IPS-15b (cell line): ENCODE measurements around the gene PRSS8.

Experiments
- H3K27me3 ChIP-seq: one replicate; pipeline ENCODE4 v1.6.1; 2013; ENCODE audit warnings: low read length; ENCODE audit not compliant: control insufficient read depth, insufficient read depth
- H3K36me3 ChIP-seq: one replicate; pipeline ENCODE4 v1.6.1; 2013; ENCODE audit warnings: low read length; ENCODE audit not compliant: control insufficient read depth, insufficient read depth
- H3K4me1 ChIP-seq: one replicate; pipeline ENCODE4 v1.6.1; 2013; ENCODE audit warnings: mild to moderate bottlenecking, low read length; ENCODE audit not compliant: control insufficient read depth, insufficient read depth
- H3K4me3 ChIP-seq: one replicate; pipeline ENCODE4 v1.5.1; 2013; ENCODE audit warnings: low read depth, low read length
- H3K9ac ChIP-seq: one replicate; pipeline ENCODE4 v1.6.1; 2013; ENCODE audit warnings: low read depth, mild to moderate bottlenecking, low read length
- H3K9me3 ChIP-seq: one replicate; pipeline ENCODE4 v1.6.1; 2013; ENCODE audit warnings: mild to moderate bottlenecking, low read length; ENCODE audit not compliant: control insufficient read depth, insufficient read depth

PRSS8 gene

DNA sequence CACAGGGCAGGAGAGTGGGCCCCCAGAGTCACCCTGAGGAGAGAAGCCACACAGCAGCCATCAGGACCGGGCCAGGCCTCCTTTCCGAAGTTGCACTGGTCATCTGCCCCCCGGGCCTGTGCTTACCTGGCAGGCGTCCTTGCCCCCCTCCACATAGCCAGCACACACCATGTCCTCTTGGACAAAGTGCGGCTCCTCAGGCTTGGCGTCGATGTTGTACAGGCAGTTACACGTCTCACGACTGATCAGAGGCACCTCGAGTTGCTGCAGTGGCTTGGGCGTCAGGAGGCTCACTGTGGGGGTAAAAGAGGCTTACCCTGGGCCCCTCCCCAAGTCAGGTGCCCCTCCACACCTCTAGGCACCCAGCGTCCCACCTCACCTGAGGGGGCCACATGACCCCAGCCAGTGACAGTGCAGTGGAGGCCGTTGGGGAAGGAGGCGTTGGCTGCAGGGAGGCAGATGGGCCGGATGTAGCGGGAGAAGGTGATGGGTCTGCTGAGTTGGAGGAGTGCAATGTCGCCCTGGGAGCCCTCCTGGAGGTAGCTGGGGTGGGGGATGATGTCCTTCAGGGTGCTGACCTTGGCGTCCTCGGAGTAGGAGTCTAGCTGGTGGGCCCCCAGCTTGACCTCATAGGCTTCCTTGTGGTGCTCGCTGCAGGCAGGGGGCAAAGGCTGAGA lies 3.1 kb downstream of the PRSS8 start:
- Histone ChIP-seq H3K27me3 (no peaks in the 10 kb centered on the region), H3K4me1 (peaks cover 8% of the 10 kb centered on the region), H3K4me3 (no peak overlapping the region), H3K9ac (peak overlapping the region; percentile 12), H3K36me3 (peaks cover 45% of the 10 kb centered on the region), H3K9me3 (no peaks in the 10 kb centered on the region)

DNA sequence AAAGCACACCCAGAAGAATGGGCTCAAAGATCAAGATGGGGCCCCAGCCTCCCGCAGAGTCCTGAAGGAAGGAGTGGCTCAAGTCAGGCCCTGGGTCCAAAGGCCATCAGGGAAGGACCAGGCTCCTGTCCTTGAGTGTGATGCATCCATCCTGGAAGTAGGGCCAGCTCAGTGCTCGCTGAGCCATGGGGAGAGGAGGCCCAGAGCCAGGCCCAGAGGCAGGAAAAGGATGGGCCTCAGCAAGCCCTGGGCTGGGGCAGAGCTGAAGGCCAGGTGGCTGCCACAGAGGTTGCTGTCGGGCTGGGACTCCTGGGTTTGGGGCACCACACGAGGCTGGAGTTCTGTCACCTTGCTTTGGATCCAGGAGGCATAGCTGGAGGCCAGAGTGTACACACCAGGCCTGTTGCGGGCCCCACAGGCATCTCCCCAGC lies 3.7 kb downstream of the PRSS8 start:
- Histone ChIP-seq H3K9me3 (no peaks in the 10 kb centered on the region), H3K4me3 (no peak overlapping the region), H3K27me3 (no peaks in the 10 kb centered on the region), H3K36me3 (peaks cover 51% of the 10 kb centered on the region), H3K4me1 (peaks cover 8% of the 10 kb centered on the region), H3K9ac (peak overlapping the region; percentile 12)

DNA sequence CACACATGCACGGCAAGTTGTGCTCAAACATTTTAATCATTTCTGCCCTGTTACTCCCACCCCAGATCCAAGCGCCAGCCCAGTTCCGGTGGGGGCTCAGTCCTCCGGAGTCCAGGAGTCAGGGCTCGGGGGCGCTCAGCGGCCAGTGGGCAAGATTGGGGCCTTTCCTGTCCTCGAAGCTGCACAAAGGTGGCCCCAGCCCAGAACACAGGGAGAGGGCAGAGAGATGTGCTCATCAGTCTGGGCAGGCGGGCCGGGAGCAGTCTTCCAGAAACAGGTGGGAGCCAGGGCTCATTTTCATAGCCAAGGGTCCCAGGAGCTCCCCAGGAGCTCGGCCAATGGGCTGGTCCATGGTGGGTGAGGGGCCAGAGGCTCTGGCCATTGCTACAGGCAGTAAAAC lies 4.1 kb downstream of the PRSS8 start:
- Histone ChIP-seq H3K36me3 (peaks cover 53% of the 10 kb centered on the region), H3K4me1 (peaks cover 8% of the 10 kb centered on the region), H3K9ac (no peak overlapping the region), H3K9me3 (no peaks in the 10 kb centered on the region), H3K4me3 (no peak overlapping the region), H3K27me3 (no peaks in the 10 kb centered on the region)

DNA sequence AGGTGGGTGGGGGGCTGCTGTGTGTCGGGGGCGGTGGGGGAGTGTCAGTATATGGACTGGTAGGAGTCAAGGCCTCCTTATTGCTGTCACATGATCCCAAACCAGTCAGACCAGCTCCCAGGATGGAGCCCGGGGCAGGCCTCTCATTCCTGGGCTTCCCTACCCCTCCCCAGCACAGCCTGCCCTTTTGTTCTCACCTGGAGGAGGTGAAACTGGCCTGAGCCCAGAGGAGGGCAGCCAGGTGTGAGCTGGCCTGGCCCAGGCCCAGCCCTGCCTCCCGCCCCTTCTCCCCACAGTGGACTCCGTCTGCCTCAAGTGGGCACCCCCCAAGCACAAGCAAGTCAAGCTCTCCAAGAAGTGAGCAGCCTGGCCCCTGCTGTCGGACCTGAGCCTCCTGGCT lies 4.6 kb downstream of the PRSS8 start:
- Histone ChIP-seq H3K4me3 (no peak overlapping the region), H3K4me1 (peaks cover 5% of the 10 kb centered on the region), H3K9me3 (no peaks in the 10 kb centered on the region), H3K9ac (no peak overlapping the region), H3K27me3 (no peaks in the 10 kb centered on the region), H3K36me3 (peaks cover 53% of the 10 kb centered on the region)

DNA sequence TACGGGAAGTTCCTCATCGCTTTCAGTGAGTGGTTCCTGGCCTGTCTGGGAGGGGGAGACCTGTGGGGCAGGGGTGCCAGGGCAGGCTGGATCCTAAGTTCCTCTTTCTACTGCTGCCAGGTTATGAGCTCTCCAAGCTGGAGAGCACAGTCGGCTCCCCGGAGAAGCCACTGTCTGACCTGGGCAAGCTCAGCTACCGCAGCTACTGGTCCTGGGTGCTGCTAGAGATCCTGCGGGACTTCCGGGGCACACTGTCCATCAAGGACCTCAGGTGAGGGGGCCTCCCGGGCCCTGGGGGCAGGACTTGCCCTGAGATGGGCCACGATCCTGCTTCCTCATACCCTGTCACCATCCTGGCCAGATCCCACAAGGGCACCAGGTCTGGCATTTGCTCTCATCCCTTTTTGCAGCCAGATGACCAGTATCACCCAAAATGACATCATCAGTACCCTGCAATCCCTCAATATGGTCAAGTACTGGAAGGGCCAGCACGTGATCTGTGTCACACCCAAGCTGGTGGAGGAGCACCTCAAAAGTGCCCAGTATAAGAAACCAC lies 5.1 kb downstream of the PRSS8 start:
- Histone ChIP-seq H3K4me1 (peaks cover 2% of the 10 kb centered on the region), H3K9me3 (no peaks in the 10 kb centered on the region), H3K4me3 (no peak overlapping the region), H3K9ac (no peak overlapping the region), H3K36me3 (peaks cover 53% of the 10 kb centered on the region), H3K27me3 (no peaks in the 10 kb centered on the region)

DNA sequence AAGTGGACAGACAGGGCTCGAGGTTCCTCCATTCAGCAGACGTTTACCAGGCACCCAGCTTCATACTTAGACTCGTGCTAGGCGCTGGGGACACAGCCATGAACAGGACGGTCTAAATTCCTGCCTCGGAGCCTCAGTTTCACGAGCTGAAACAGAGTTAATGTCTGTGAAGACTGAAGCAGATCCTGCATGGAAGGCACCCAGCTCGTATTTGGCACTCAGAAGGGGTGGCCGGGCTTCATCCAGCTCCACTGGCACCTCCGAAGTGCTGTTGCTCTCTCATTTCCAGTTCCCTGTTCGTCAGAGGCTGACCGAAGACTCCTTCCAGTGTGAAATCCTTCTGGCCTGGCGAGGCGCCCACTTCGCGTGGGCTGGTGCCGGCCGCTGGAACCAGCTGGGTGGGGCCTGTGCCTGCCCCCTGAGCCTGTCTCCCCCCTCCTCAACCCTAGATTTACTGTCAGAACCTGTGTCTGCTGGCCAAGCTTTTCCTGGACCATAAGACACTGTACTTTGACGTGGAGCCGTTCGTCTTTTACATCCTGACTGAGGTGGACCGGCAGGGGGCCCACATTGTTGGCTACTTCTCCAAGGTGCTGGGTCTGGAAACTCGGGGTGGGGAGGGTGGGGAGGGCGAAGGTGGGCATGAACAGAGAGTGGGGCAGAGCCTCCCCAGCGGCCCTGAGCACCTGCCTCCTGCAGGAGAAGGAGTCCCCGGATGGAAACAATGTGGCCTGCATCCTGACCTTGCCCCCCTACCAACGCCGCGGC lies 5.8 kb downstream of the PRSS8 start:
- H3K4me1 ChIP-seq: peaks cover 2% of the 10 kb centered on the region
- no peak overlapping the region for H3K4me3 ChIP-seq
- H3K36me3 ChIP-seq: peaks cover 53% of the 10 kb centered on the region
- H3K27me3 ChIP-seq: no peaks in the 10 kb centered on the region
- no peak overlapping the region for H3K9ac ChIP-seq
- H3K9me3 ChIP-seq: no peaks in the 10 kb centered on the region

DNA sequence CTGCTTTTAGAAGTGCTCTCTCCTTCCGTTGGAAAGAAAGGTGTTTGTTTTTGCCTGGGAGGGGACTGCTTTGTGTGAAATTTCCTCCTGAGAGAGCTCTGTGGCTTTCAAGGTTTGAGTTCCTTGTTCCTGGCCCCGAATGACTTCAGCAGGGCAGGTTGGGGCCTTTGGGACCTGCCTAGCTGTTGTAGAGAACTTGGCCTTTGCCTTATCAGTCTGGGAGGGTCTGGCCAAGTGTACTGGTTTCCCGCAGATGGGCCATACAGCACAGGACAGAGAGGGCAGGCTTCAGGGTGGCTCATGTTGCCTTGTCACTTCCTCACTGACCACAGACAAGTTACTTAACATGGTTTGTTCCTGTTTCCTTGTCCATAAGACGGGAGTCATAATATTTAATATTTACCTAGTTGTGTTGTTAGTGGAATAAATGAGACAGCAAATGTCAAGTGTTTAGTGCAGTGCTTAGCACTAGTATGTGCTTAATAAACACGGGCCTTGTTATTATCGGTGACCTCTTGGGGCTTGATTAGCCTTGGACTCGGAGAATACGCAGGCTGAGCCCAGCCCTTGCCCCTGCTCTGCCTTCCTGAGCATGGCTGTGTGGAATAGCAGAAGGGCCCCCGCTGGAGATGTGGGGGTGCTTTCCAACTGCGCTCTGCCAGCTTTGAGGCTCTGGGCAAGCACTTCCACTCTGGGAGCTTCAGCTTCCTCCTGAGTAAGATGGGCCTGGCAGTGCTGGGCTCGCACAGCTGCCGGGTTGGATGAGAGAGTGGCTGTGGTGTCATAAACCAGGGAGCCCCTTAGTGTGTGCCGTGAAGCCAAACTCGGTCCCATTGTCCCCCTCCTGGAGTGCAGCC lies 6.6 kb downstream of the PRSS8 start:
- H3K9me3 ChIP-seq: no peaks in the 10 kb centered on the region
- H3K36me3 ChIP-seq: peaks cover 53% of the 10 kb centered on the region
- no peak overlapping the region for H3K4me3 ChIP-seq
- no peak overlapping the region for H3K9ac ChIP-seq
- H3K27me3 ChIP-seq: no peaks in the 10 kb centered on the region
- H3K4me1 ChIP-seq: peaks cover 2% of the 10 kb centered on the region

DNA sequence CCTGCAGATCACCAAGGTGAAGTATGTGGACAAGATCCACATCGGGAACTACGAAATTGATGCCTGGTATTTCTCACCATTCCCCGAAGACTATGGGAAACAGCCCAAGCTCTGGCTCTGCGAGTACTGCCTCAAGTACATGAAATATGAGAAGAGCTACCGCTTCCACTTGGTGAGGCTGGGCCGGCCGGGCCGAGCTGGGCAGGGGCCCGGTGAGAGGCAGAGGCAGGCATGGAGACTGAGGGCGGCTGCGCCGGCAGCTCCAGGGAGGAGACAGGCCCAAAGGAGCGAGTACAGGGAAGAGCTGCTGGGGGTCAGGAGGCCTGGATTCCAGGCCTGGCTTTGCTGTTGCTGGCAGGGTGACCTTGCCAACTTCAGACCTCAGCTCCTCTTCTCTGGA lies 8.3 kb downstream of the PRSS8 start:
- H3K9ac ChIP-seq: no peak overlapping the region
- H3K36me3 ChIP-seq: peaks cover 41% of the 10 kb centered on the region
- no peak overlapping the region for H3K4me3 ChIP-seq
- no peaks in the 10 kb centered on the region for H3K4me1 ChIP-seq
- H3K27me3 ChIP-seq: no peaks in the 10 kb centered on the region
- H3K9me3 ChIP-seq: no peaks in the 10 kb centered on the region

DNA sequence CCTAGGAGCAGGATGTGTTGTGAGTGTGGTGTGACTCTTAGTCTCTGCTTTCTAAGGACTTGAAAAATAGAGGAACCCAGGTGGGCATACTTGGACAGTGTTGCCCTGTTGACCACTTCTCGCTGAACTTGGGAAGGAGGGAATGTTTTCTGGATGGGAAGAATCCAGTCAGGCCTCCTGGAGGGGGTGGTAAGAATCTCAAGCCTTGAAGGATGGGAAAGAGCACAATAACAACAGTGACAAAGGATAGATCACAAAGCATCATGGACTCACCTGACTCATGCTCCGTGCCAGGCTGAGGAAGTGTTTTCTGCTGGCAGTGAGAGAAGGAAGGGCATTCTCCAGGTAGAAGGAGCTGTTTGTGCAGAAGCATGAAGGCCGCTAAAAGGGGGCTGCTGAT lies 9.7 kb downstream of the PRSS8 start:
- no peaks in the 10 kb centered on the region for H3K9me3 ChIP-seq
- H3K36me3 ChIP-seq: peaks cover 30% of the 10 kb centered on the region
- no peaks in the 10 kb centered on the region for H3K4me1 ChIP-seq
- H3K4me3 ChIP-seq: no peak overlapping the region
- H3K9ac ChIP-seq: no peak overlapping the region
- H3K27me3 ChIP-seq: no peaks in the 10 kb centered on the region

DNA sequence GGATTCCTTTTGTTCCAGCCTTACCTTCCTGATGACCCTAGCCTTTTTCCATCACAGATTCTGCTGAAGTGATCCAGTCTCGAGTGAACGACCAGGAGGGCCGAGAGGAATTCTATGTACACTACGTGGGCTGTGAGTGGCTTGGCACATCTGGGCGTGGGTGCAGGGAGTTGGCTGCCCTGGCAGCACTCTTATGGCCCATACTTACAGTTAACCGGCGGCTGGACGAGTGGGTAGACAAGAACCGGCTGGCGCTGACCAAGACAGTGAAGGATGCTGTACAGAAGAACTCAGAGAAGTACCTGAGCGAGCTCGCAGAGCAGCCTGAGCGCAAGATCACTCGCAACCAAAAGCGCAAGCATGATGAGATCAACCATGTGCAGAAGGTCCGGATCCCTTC lies 15.4 kb downstream of the PRSS8 start:
- Histone ChIP-seq H3K36me3 (peaks cover 12% of the 10 kb centered on the region), H3K4me3 (no peak overlapping the region), H3K27me3 (no peaks in the 10 kb centered on the region), H3K4me1 (no peaks in the 10 kb centered on the region), H3K9me3 (no peaks in the 10 kb centered on the region), H3K9ac (no peak overlapping the region)

DNA sequence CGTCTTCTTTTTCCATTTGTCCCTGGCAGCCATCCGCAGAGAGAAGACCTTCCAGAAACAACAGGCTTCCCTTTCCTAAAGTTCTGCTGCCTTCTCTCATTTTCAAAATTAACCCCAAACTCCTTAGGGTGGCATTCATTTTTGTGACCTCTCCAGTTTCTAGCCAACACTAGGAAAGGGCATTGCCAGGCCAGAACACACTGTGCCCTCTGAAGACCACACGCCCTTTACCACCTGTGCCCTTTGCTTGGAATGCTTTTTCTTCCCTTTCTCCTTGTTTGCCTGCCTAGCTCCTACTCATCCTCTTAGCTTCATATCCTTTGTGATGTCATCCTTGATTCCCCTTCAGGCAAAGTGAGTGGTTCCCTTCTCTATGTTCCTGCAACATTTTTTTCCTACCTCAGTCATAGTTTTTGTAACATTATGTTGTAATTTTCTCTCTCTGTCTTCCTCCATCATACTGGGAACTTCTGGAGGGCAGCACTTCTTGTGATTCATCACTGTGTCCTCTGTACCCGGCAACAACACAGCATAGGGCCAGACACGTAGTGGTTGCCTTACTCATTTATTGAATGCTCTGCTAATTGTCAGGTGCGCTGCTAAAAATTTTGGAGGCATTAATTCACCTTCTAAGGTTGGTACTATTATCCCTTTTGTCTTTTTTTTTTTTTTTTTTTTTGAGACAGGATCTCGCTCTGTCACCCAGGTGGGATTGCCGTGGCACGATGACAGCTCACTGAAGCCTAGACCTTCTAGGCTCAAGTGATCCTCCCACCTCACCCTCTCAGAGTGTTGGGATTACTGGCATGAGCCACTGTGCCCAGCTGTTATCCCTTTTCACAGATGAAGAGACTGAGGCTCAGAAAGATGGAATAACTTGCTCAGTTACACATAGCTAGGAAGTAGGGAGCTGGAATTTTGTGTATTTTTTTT lies 17.0 kb downstream of the PRSS8 start:
- Histone ChIP-seq H3K4me3 (peak overlapping the region; percentile 82), H3K27me3 (no peaks in the 10 kb centered on the region), H3K9me3 (no peaks in the 10 kb centered on the region), H3K4me1 (no peaks in the 10 kb centered on the region), H3K9ac (peak overlapping the region; percentile 67), H3K36me3 (peaks cover 12% of the 10 kb centered on the region)
